Ishikawa (cell line): ENCODE results near the gene C16orf74.

ENCODE experiments used
- EP300 ChIP-seq: IDR thresholded peaks from 2 replicates; pipeline ENCODE4 v1.6.1; 2012; ENCODE audit warnings: borderline replicate concordance
- FOXM1 ChIP-seq: IDR thresholded peaks from 2 replicates; pipeline ENCODE4 v1.6.1; 2012; ENCODE audit warnings: low read depth, borderline replicate concordance
- NFIC ChIP-seq: IDR thresholded peaks from 2 replicates; pipeline ENCODE4 v1.6.1; 2012
- RAD21 ChIP-seq: IDR thresholded peaks from 2 replicates; pipeline ENCODE4 v1.6.1; 2012; ENCODE audit warnings: low read depth
- YY1 ChIP-seq: IDR thresholded peaks from 2 replicates; pipeline ENCODE4 v1.6.1; 2012; ENCODE audit warnings: low read depth
- ZBTB7A ChIP-seq: IDR thresholded peaks from 2 replicates; pipeline ENCODE4 v1.6.1; 2012; ENCODE audit warnings: low read depth
- TF ChIP-seq, protein P1 (sequence below): IDR thresholded peaks from 2 replicates; pipeline ENCODE4 v1.6.1; 2012; ENCODE audit warnings: low read depth, mild to moderate bottlenecking

DNA sequence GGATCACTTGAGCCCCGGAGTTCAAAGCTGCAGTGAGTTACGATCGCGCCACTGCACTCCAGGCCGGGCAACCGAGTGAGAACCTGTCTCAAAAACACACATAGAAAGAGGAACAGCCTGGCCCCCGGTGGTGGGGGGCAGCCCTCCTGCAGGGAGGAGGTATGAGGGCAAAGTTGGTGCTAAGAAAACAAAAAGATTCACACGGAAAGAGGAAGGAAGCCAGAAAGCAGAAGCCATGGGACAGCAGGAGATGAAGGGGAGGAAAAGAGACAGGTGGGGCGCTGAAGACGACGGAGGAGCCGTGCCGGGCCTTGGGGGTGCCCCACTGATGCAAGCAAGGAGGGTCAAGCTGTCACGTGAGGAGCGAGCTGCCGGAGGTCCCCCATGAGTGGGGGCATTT, 8.2 kb upstream of the C16orf74 start:
- TF ChIP-seq, protein P1, sequence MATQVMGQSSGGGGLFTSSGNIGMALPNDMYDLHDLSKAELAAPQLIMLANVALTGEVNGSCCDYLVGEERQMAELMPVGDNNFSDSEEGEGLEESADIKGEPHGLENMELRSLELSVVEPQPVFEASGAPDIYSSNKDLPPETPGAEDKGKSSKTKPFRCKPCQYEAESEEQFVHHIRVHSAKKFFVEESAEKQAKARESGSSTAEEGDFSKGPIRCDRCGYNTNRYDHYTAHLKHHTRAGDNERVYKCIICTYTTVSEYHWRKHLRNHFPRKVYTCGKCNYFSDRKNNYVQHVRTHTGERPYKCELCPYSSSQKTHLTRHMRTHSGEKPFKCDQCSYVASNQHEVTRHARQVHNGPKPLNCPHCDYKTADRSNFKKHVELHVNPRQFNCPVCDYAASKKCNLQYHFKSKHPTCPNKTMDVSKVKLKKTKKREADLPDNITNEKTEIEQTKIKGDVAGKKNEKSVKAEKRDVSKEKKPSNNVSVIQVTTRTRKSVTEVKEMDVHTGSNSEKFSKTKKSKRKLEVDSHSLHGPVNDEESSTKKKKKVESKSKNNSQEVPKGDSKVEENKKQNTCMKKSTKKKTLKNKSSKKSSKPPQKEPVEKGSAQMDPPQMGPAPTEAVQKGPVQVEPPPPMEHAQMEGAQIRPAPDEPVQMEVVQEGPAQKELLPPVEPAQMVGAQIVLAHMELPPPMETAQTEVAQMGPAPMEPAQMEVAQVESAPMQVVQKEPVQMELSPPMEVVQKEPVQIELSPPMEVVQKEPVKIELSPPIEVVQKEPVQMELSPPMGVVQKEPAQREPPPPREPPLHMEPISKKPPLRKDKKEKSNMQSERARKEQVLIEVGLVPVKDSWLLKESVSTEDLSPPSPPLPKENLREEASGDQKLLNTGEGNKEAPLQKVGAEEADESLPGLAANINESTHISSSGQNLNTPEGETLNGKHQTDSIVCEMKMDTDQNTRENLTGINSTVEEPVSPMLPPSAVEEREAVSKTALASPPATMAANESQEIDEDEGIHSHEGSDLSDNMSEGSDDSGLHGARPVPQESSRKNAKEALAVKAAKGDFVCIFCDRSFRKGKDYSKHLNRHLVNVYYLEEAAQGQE = no peak
- TF ChIP-seq FOXM1 (no peak), EP300 (no peak), NFIC (no peak), ZBTB7A (no peak), RAD21 (no peak), YY1 (no peak)
